Subcutaneous adipose tissue (tissue), 4 donors: ENCODE measurements around the gene KLHL42. TPM values are rescaled to one million over a fixed set of nuclear protein-coding genes. Genes with fewer than 3 reads are reported as not detected.

ENCODE experiments used
- small RNA-seq: library from RNA; depleted of rRNA; stranded (forward); fragments of <200 nt; gene quantifications from one replicate; pipeline ENCODE3, GENCODE V24; 2016
- total RNA-seq, 4 donors: library from RNA; depleted of rRNA; stranded (reverse); fragments of >200 nt; gene quantifications; one replicate each; pipeline ENCODE4 v1.1.0, GENCODE V29; 2016
- TF ChIP-seq, protein P1 (sequence below): fragments of 450-650 bp; IDR thresholded peaks from one replicate; pipeline ENCODE4 v1.5.1; 2016; ENCODE audit warnings: low read depth, mild to moderate bottlenecking, control low read depth, antibody characterized with exemption, moderate library complexity

Gene KLHL42
- total RNA-seq, 4 donors from 2014 or later, result 15.4 to 24.6 (median 18.9) TPM

DNA sequence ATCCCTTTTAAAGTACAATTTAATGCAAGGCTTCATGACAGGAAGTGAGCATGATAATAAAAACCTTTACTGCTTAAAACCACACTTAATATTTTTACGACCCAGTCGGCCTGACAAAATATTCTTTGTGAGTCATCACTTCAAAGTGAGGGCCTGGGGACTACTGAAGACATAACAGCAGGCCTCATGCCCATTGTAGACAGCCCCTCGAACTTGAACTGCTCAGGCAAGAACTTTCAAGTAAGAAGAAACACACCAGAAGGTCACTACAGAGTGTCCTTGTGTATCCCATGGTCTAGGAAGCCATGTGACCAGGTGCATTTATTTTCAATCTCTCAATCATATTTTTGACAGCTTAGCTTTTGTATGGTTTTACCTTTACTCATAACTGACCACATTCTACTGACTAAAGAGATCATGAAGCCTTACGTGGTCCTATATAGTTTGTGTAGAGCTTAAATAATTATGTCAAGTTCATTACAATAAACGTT lies 61.4 kb downstream of the KLHL42 start:
- TF ChIP-seq, protein P1, sequence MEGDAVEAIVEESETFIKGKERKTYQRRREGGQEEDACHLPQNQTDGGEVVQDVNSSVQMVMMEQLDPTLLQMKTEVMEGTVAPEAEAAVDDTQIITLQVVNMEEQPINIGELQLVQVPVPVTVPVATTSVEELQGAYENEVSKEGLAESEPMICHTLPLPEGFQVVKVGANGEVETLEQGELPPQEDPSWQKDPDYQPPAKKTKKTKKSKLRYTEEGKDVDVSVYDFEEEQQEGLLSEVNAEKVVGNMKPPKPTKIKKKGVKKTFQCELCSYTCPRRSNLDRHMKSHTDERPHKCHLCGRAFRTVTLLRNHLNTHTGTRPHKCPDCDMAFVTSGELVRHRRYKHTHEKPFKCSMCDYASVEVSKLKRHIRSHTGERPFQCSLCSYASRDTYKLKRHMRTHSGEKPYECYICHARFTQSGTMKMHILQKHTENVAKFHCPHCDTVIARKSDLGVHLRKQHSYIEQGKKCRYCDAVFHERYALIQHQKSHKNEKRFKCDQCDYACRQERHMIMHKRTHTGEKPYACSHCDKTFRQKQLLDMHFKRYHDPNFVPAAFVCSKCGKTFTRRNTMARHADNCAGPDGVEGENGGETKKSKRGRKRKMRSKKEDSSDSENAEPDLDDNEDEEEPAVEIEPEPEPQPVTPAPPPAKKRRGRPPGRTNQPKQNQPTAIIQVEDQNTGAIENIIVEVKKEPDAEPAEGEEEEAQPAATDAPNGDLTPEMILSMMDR, result no peak

DNA sequence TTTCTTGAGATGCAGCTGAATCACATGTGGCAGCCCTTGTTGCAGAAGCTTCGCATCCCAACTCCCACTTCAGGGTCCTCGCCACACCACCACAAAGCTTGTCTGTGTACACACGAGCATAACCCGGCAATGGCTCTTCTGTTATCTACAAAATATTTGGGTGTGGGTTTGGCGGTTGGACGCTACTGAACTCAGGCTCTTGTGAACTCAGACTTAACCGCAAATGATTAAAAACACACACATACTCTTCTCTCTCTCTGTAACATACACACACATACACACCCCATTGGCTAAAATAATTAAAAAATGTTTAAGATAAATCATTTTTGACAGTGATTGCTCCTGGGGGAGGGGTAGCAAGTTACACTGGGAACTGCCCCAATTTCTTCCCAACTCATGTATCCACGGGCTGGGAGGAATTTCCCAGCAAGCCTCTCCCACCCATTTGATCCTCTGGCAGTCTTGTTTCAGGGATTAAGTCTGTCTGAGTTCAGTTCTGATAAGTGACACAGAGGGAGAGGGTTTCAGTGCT lies 63.7 kb downstream of the KLHL42 start:
- TF ChIP-seq, protein P1, result no peak

DNA sequence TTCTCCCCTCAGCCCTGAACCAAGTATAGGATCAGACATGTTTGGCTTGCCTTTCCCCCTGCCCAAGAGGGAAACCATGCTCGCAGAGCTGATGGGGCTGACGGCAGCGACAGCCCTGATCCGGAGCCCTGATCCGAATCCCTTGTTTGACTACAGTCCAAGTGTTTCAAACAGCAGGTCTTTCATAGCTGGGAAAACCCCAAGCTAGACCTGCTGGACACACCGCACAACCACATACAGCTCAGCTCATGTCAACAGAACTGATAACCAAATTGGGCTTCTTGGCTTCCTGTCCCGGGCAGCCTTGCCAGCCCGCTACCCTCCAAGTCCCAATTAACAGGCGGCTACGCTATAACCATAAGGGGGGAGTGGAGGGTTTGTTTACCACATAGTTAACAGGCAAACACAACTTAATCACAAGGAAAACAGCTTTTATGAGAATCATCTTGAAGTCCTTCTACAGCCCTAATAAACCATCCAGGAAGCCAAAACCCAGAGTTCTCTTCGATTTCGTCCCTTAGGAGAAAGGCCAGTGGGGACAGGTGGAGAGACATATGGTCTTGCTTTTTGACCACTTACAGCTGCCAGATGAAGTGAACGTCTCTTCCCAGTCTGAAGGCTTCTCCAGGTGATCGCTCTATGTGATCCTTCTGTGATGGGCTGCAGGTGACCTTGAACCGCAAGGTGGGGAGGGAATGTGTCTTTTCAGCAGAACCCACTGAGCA lies 64.5 kb downstream of the KLHL42 start:
- TF ChIP-seq, protein P1, result no peak

DNA sequence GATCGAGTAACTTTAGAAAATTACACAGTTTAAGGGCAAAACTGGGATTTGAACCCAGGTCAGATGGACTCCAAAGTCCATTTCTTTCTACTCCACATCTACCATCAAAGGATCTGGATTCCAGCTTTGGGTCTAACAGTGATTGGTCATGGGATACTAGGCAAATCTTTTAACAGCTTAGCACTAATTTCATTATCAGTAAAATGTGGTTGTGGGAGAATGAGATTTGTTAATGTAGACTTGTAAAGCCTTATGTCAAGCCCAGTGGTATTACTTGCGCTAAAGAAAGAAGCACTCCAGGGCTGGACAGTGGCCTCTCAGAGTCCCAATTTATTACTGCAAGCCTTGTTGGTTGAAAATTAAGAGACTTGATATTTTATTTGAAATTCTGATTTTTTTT lies 65.2 kb downstream of the KLHL42 start:
- TF ChIP-seq, protein P1, result no peak

DNA sequence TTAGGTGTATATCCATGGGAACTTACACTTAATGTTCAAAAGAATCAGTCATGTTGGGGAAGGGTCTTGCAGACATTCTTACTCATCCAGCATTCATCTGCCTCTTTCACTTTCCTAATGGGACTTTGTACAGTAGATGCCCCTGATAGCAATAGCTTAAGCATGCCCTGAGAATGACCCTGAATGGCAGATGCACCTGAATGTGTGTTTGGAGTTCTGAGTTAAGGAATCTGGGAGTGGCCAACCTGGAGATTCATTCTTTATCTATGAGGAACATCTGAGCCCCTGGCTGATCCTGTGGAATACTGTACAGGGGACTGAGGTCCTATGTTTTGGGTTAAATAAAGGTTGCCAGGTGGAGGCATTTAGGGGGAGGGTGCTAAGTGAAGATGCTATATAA lies 71.3 kb downstream of the KLHL42 start:
- TF ChIP-seq, protein P1, result no peak

DNA sequence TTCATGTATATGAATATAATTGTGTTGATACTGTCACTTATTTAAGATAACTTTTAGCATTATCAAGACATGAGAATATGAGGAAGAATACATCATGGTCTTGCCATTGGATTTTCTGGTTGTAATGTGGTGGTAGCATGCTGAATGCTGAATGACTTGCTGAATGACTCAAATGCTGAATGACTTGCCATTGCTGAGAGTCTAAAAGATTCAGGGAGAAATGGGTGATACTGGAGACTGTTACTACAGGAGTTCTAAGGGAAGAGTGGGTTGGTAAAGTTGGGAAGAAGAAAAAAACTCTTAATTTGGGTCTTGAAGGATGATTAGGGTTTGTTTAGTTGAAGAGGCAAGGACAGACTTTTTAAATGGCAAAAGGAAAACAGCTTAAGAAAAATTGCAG lies 72.1 kb downstream of the KLHL42 start:
- TF ChIP-seq, protein P1, result no peak

Small RNAs within 50 kb of the gene (small RNA-seq; reads per million reads assigned to genes)
- gene RF00019 (0.49 reads per million), gene RF02271 (not detected)

Other genes with a start within 250 kb of the KLHL42 start
- gene REP15, start 83.8 kb upstream of the KLHL42 start, total RNA-seq, result 1 to 10 TPM in 2 of 4 donors, under 1 TPM in 1, not detected in 1; 0.44 to 3.6 (median 1.1) TPM
- 10 to 100 TPM; 27.5 to 50.7 (median 36.8) TPM for gene MRPS35, start 69.4 kb upstream of the KLHL42 start, total RNA-seq
- gene MANSC4, start within 50 bp of the KLHL42 start, total RNA-seq, result under 1 TPM in 1 of 4 donors, not detected in 3; 0.85 TPM
- 1 to 10 TPM in 3 of 4 donors, not detected in 1; 1.7 to 4.2 (median 1.8) TPM for gene PTHLH, start 192.5 kb downstream of the KLHL42 start, total RNA-seq